Rectal smooth muscle tissue (tissue), 1 donor: Measurements from ENCODE around the gene KIAA2012.
A peak's percentile ranks its signal among the peaks of the same experiment; 100 is the strongest.
"Not testable (repeated sequence)": the region's sequence is repeated elsewhere in the genome, so short reads cannot be mapped to it uniquely, and the experiment has no call there.

Experiments used
- H3K27ac ChIP-seq: one replicate; pipeline ENCODE4 v1.7.0; 2013; ENCODE audit warnings: low read depth, low read length, inconsistent platforms
- H3K27me3 ChIP-seq: one replicate; pipeline ENCODE4 v1.7.0; 2013; ENCODE audit warnings: low read length; ENCODE audit not compliant: control insufficient read depth, insufficient read depth
- H3K36me3 ChIP-seq: one replicate; pipeline ENCODE4 v1.7.0; 2013; ENCODE audit warnings: low read length; ENCODE audit not compliant: control insufficient read depth, insufficient read depth
- H3K4me1 ChIP-seq: one replicate; pipeline ENCODE4 v1.7.0; 2013; ENCODE audit warnings: low read length; ENCODE audit not compliant: control insufficient read depth, insufficient read depth
- H3K4me3 ChIP-seq: one replicate; pipeline ENCODE4 v1.7.0; 2013; ENCODE audit warnings: low read length
- H3K9ac ChIP-seq: one replicate; pipeline ENCODE4 v1.7.0; 2013; ENCODE audit warnings: low read length

KIAA2012 gene

DNA sequence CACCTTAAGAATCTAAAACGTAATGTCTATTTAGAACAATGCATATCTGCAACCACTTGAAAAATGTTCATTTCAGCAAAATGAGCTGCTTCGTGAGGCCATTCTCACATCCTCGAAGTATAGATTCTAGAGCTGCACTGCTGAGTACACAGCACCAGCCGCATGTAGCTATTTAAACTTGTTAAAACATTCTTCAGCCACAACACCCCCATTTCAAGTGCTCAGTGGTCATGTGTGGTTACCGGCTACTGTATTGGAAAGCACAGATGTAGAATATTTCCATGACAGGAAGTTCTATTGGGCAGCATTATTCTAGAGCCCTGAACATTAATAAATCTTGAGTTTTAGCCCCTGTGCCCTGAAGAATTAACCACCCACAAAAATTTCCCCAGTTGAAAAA, 130.3 kb downstream of the KIAA2012 start:
- no peaks in the 10 kb centered on the region for H3K27me3 ChIP-seq
- H3K36me3 ChIP-seq: no peaks in the 10 kb centered on the region
- no peak overlapping the region for H3K9ac ChIP-seq
- no peak overlapping the region for H3K4me3 ChIP-seq
- H3K4me1 ChIP-seq: no peaks in the 10 kb centered on the region
- H3K27ac ChIP-seq: no peak overlapping the region

GRCh38 chr2:202204855-202205254, 131.8 kb downstream of the KIAA2012 start:
- Histone ChIP-seq H3K4me3 (no peak overlapping the region), H3K9ac (no peak overlapping the region), H3K4me1 (no peaks in the 10 kb centered on the region), H3K36me3 (no peaks in the 10 kb centered on the region), H3K27me3 (no peaks in the 10 kb centered on the region), H3K27ac (no peak overlapping the region)

GRCh38 chr2:202208526-202208925, 135.5 kb downstream of the KIAA2012 start:
- H3K4me3 ChIP-seq: no peak overlapping the region

DNA sequence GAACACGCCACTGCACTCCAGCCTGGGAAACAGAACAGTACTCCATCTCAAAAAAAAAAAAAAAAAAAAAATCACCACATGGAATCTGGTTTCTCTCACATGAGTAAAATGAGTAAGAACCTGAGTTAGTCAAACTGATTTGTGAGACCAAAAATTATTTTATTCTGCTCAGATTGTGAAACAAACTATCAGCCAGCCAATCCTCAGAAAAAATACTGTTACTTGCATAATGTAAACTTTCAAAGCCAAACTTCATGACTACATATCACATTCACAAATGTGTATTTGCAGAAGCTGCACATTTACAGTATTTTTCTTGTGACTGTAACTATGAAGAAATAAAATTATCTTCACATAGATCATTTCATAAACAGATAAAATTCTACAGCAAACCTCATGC, 142.1 kb downstream of the KIAA2012 start:
- Histone ChIP-seq H3K4me3 (no peak overlapping the region), H3K27ac (no peak overlapping the region), H3K27me3 (no peaks in the 10 kb centered on the region), H3K9ac (no peak overlapping the region), H3K4me1 (no peaks in the 10 kb centered on the region), H3K36me3 (no peaks in the 10 kb centered on the region)

More at GRCh38 chr2:202208526-202208925, 135.5 kb downstream of the KIAA2012 start:
- no peak overlapping the region for H3K9ac ChIP-seq
- H3K36me3 ChIP-seq: no peaks in the 10 kb centered on the region
- H3K4me1 ChIP-seq: no peaks in the 10 kb centered on the region
- no peak overlapping the region for H3K27ac ChIP-seq
- H3K27me3 ChIP-seq: no peaks in the 10 kb centered on the region

GRCh38 chr2:202221873-202222272, 148.8 kb downstream of the KIAA2012 start:
- Histone ChIP-seq H3K27me3 (no peaks in the 10 kb centered on the region), H3K27ac (no peak overlapping the region), H3K36me3 (peaks cover 2% of the 10 kb centered on the region), H3K4me1 (peaks cover 3% of the 10 kb centered on the region), H3K4me3 (no peak overlapping the region), H3K9ac (no peak overlapping the region)

DNA sequence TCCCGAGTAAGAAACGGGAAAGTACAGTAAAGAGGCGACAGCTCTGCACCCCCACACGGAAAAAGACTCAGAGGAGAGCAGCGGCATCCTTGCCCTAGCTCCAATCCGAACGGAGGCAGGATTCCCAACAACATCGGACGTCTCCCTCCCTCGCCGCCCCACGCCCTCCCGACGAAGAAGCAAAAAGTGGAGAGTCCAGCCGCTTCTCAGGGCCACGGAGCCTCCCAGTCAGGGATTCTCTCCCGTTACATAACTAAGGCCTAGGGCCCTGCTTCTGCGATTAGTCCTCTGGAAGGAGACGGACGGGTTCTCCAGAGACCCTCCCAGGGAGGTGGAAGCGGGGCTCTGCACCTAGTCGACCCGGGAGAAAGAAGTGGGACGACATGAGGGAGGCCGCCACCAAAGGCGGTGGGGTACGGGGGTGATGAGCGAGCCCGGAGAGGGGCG, 164.8 kb downstream of the KIAA2012 start:
- Histone ChIP-seq H3K27ac (peak overlapping the region; percentile 93), H3K9ac (peak overlapping the region; percentile 76), H3K4me1 (peaks cover 7% of the 10 kb centered on the region), H3K4me3 (peak overlapping the region; percentile 87), H3K27me3 (no peaks in the 10 kb centered on the region), H3K36me3 (peaks cover 4% of the 10 kb centered on the region)

DNA sequence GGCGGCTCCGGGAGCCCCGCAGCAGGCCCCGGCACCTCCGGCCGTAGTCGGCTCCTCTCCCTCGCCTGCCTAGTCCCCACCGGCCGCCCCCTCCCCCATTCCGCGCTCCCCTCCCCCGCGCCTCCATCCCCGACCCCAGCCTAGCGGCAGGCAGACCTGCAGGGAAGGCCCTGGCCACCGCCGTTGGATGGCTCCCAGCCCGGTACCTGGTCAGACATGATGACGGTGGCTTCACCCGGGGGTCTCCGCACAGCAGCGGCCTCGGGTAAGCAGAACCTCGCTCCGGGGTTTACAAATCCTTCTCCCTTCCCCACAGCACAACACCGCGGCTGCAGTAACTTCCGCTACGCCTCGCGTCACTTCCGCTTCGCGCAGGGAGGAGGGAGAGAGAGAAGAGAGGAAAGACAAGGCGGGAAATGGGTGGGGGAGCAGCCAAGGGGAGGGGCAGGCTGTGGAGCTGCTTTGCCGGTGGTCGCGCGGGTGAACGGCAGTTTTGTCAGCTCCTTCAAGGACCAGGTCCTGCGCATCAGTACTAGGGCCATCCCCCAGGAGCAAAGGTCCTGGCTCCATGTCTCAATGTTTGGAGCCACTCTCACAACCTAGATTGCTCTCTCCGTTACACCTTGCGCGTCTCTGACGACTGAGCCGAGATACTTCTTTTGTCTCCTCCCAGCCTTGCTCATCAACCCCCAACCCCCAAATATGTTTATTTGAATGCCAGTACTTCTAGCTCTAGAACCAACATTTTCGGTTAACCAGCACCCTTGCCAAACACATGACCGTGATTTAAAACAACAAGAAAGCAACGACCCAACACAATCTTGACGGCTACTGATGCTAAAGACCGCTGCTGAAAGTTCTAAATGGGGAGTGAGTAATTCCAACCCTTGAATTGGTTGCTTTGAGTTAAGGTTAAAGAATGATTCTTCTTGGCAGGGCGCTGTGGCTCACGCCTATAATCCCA, 165.5 kb downstream of the KIAA2012 start, which contains the start of gene SUMO1:
TSS of gene SUMO1 (minus strand) at position 364 of the 964 bp plus-strand sequence. CDS start at position 218, 146 bp downstream.
- Histone ChIP-seq H3K4me1 (peaks cover 7% of the 10 kb centered on the region), H3K36me3 (no peaks in the 10 kb centered on the region), H3K27me3 (no peaks in the 10 kb centered on the region), H3K9ac (peak within 1 kb of the TSS; percentile 84), H3K4me3 (peak within 1 kb of the TSS; percentile 87), H3K27ac (peak within 1 kb of the TSS; percentile 93)

DNA sequence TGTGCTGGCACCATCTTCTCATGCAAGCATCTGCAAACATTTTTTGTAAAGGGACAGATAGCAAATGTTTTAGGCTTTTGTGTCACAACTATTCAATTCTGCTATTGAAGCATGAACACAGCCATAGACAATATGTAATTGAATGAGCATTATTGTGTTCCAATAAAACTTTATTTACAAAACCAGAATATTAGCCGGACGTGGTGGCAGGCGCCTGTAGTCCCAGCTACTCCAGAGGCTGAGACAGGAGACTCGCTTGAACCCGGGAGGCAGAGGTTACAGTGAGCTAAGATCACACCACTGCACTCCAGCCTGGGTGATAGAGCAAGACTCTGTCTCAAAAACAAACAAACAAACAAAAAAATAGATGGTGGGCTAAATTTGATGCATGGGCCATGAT, 174.7 kb downstream of the KIAA2012 start:
- H3K9ac ChIP-seq, H3K27ac ChIP-seq, H3K4me3 ChIP-seq, H3K27me3 ChIP-seq, H3K4me1 ChIP-seq, H3K36me3 ChIP-seq: not testable (repeated sequence)

- Histone ChIP-seq H3K27ac (no peak overlapping the region), H3K9ac (no peak overlapping the region), H3K4me3 (no peak overlapping the region), H3K27me3 (no peaks in the 10 kb centered on the region), H3K36me3 (no peaks in the 10 kb centered on the region), H3K4me1 (no peaks in the 10 kb centered on the region)
Observed at GRCh38 chr2:202249521-202250253, 176.6 kb downstream of the KIAA2012 start.

GRCh38 chr2:202251494-202251893, 178.4 kb downstream of the KIAA2012 start:
- H3K4me1 ChIP-seq: no peaks in the 10 kb centered on the region
- no peak overlapping the region for H3K4me3 ChIP-seq
- no peak overlapping the region for H3K9ac ChIP-seq
- no peak overlapping the region for H3K27ac ChIP-seq
- H3K27me3 ChIP-seq: no peaks in the 10 kb centered on the region
- no peaks in the 10 kb centered on the region for H3K36me3 ChIP-seq
